HEK293 (cell line): Measurements from ENCODE around the gene IGSF9B.

Experiments
- CTCF ChIA-PET: fragments of 350-600 bp; formaldehyde crosslinking; extraction: SDS; loops from one replicate; lab custom pipeline; 2021; ENCODE audit warnings: antibody characterized with exemption; lab: Yijun Ruan, JAX
- POLR2A ChIA-PET: fragments of 300-600 bp; formaldehyde crosslinking; extraction: SDS; loops from one replicate; lab custom pipeline; 2020; ENCODE audit warnings: antibody characterized with exemption, inconsistent platforms; lab: Yijun Ruan, JAX
- H3K27ac ChIP-seq: fragments of 200-500 bp; sonication (Bioruptor generic); 2 replicates; pipeline ENCODE4 v1.5.1; 2014; ENCODE audit warnings: low read depth, low read length, control low read depth, inconsistent platforms; ENCODE audit errors: extremely low read depth
- H3K36me3 ChIP-seq, 2 experiments: fragments of 200-500 bp in 1 of 2; sonication (Bioruptor generic) in 1 of 2; 1 replicate in 1 of 2; 2 replicates in 1 of 2; pipeline ENCODE4 v1.5.1; 2014 to 2017; ENCODE audit warnings: inconsistent platforms in 2 of 2, low read length in 2 of 2; ENCODE audit not compliant: control insufficient read depth in 2 of 2, insufficient read depth in 1 of 2
- H3K4me1 ChIP-seq: fragments of 200-500 bp; sonication (Bioruptor generic); 2 replicates; pipeline ENCODE4 v1.5.1; 2014; ENCODE audit warnings: mild to moderate bottlenecking, low read length, inconsistent platforms; ENCODE audit not compliant: control insufficient read depth, insufficient read depth
- H3K4me3 ChIP-seq: 2 replicates; pipeline ENCODE4 v1.5.1; 2011; ENCODE audit warnings: low read depth, mild to moderate bottlenecking, control low read depth, low read length, moderate library complexity
- H3K9me3 ChIP-seq: fragments of 200-500 bp; sonication (Bioruptor generic); 2 replicates; pipeline ENCODE4 v1.5.1; 2014; ENCODE audit warnings: low read depth, low read length, inconsistent platforms; ENCODE audit not compliant: control insufficient read depth, insufficient read depth
- ATF2 ChIP-seq: fragments of 450-650 bp; formaldehyde crosslinking; IDR thresholded peaks from 2 replicates; pipeline ENCODE4 v1.5.1; 2016; ENCODE audit warnings: missing biosample characterization, missing genetic modification characterization, low read depth
- GLI4 ChIP-seq: fragments of 450-650 bp; formaldehyde crosslinking; IDR thresholded peaks from 2 replicates; pipeline ENCODE4 v1.5.1; 2016; ENCODE audit warnings: missing biosample characterization, missing genetic modification characterization
- GLIS2 ChIP-seq: fragments of 450-650 bp; formaldehyde crosslinking; IDR thresholded peaks from 2 replicates; pipeline ENCODE4 v1.5.1; 2016; ENCODE audit warnings: missing biosample characterization, missing genetic modification characterization
- HOXA7 ChIP-seq: sonication (generic); formaldehyde crosslinking; IDR thresholded peaks from 2 replicates; pipeline ENCODE4 v1.8.1; 2022; ENCODE audit warnings: missing genetic modification reagents, borderline replicate concordance
- SETDB1 ChIP-seq: IDR thresholded peaks from one replicate; pipeline ENCODE4 v1.6.1; 2017; ENCODE audit warnings: mild to moderate bottlenecking, low read length, moderate library complexity, mixed read lengths; ENCODE audit not compliant: insufficient read length
- TRIM28 ChIP-seq: IDR thresholded peaks from 2 replicates; pipeline ENCODE4 v1.6.1; 2011; ENCODE audit warnings: low read length, control low read depth, borderline replicate concordance
- ZBTB11 ChIP-seq: fragments of 450-650 bp; formaldehyde crosslinking; conservative IDR thresholded peaks from 2 replicates; pipeline ENCODE4 v1.5.1; 2016; ENCODE audit warnings: low read depth, missing biosample characterization, missing genetic modification characterization
- ZBTB20 ChIP-seq: fragments of 450-650 bp; formaldehyde crosslinking; IDR thresholded peaks from 2 replicates; pipeline ENCODE4 v1.5.1; 2016; ENCODE audit warnings: missing biosample characterization, missing genetic modification characterization
- ZBTB26 ChIP-seq: fragments of 450-650 bp; formaldehyde crosslinking; optimal IDR thresholded peaks from 2 replicates; pipeline ENCODE3; 2016; ENCODE audit warnings: missing biosample characterization, mild to moderate bottlenecking, missing genetic modification characterization
- ZEB2 ChIP-seq: fragments of 450-650 bp; formaldehyde crosslinking; IDR thresholded peaks from 2 replicates; pipeline ENCODE4 v1.5.1; 2016; ENCODE audit warnings: missing biosample characterization, missing genetic modification characterization
- ZFHX2 ChIP-seq: fragments of 450-650 bp; formaldehyde crosslinking; conservative IDR thresholded peaks from 2 replicates; pipeline ENCODE4 v1.5.1; 2016; ENCODE audit warnings: missing biosample characterization, missing genetic modification characterization
- ZFP3 ChIP-seq: fragments of 450-650 bp; formaldehyde crosslinking; IDR thresholded peaks from 2 replicates; pipeline ENCODE4 v1.5.1; 2016; ENCODE audit warnings: low read depth, missing biosample characterization, missing genetic modification characterization
- ZNF133 ChIP-seq: fragments of 450-650 bp; formaldehyde crosslinking; IDR thresholded peaks from 2 replicates; pipeline ENCODE4 v1.5.1; 2016; ENCODE audit warnings: missing biosample characterization, missing genetic modification characterization
- ZNF146 ChIP-seq: fragments of 450-650 bp; formaldehyde crosslinking; IDR thresholded peaks from 2 replicates; pipeline ENCODE4 v1.5.1; 2016; ENCODE audit warnings: missing biosample characterization, missing genetic modification characterization
- ZNF169 ChIP-seq: fragments of 450-650 bp; formaldehyde crosslinking; IDR thresholded peaks from 2 replicates; pipeline ENCODE4 v1.5.1; 2016; ENCODE audit warnings: missing biosample characterization, missing genetic modification characterization
- ZNF175 ChIP-seq: fragments of 450-650 bp; formaldehyde crosslinking; IDR thresholded peaks from 2 replicates; pipeline ENCODE4 v1.5.1; 2016; ENCODE audit warnings: missing biosample characterization, missing genetic modification characterization
- ZNF184 ChIP-seq: fragments of 450-650 bp; IDR thresholded peaks from 2 replicates; pipeline ENCODE4 v1.5.1; 2018; ENCODE audit warnings: missing biosample characterization, mild to moderate bottlenecking, missing genetic modification characterization
- ZNF221 ChIP-seq: fragments of 450-650 bp; formaldehyde crosslinking; IDR thresholded peaks from 2 replicates; pipeline ENCODE4 v1.5.1; 2017; ENCODE audit warnings: missing biosample characterization, missing genetic modification characterization, borderline replicate concordance
- ZNF26 ChIP-seq: fragments of 450-650 bp; formaldehyde crosslinking; IDR thresholded peaks from 2 replicates; pipeline ENCODE4 v1.5.1; 2016; ENCODE audit warnings: missing biosample characterization, missing genetic modification characterization
- ZNF362 ChIP-seq: fragments of 450-650 bp; formaldehyde crosslinking; IDR thresholded peaks from 2 replicates; pipeline ENCODE4 v1.5.1; 2016; ENCODE audit warnings: missing biosample characterization, missing genetic modification characterization
- ZNF501 ChIP-seq: fragments of 450-650 bp; formaldehyde crosslinking; IDR thresholded peaks from 2 replicates; pipeline ENCODE4 v1.5.1; 2016; ENCODE audit warnings: missing biosample characterization, missing genetic modification characterization
- ZNF530 ChIP-seq: fragments of 450-650 bp; formaldehyde crosslinking; IDR thresholded peaks from 2 replicates; pipeline ENCODE4 v1.5.1; 2016; ENCODE audit warnings: low read depth, missing biosample characterization, missing genetic modification characterization
- ZNF558 ChIP-seq: fragments of 450-650 bp; formaldehyde crosslinking; IDR thresholded peaks from 2 replicates; pipeline ENCODE4 v1.5.1; 2016; ENCODE audit warnings: missing biosample characterization, missing genetic modification characterization
- ZNF571 ChIP-seq: fragments of 450-650 bp; formaldehyde crosslinking; IDR thresholded peaks from 2 replicates; pipeline ENCODE4 v1.5.0; 2017; ENCODE audit warnings: missing biosample characterization, missing genetic modification characterization
- ZNF585B ChIP-seq: fragments of 450-650 bp; formaldehyde crosslinking; IDR thresholded peaks from 2 replicates; pipeline ENCODE4 v1.5.1; 2016; ENCODE audit warnings: missing biosample characterization, missing genetic modification characterization
- ZNF629 ChIP-seq: fragments of 450-650 bp; formaldehyde crosslinking; IDR thresholded peaks from 2 replicates; pipeline ENCODE4 v1.5.1; 2017; ENCODE audit warnings: missing biosample characterization, missing genetic modification characterization
- ZSCAN16 ChIP-seq: fragments of 450-650 bp; formaldehyde crosslinking; IDR thresholded peaks from 2 replicates; pipeline ENCODE4 v1.5.1; 2016; ENCODE audit warnings: missing biosample characterization, missing genetic modification characterization

The IGSF9B gene

GRCh38 chr11:133867456-133867855, 89.3 kb downstream of the IGSF9B start (continued):
- TF ChIP-seq GLIS2 (no peak), ZNF571 (tag by site-specific recombination) (no peak), ZNF146 (tag by site-specific recombination) (no peak), ZNF530 (tag by site-specific recombination) (no peak), ZNF221 (no peak), ZBTB20 (no peak), ZNF26 (tag by site-specific recombination) (no peak), ZNF585B (no peak), ZBTB26 (tag by site-specific recombination) (no peak), ZNF133 (tag by site-specific recombination) (no peak)

GRCh38 chr11:133865466-133865865, 91.3 kb downstream of the IGSF9B start:
- no peaks in the 10 kb centered on the region for H3K36me3 ChIP-seq
- H3K27ac ChIP-seq: no peak overlapping the region
- CTCF ChIA-PET: no interaction called here
- H3K4me3 ChIP-seq: no peak overlapping the region
- no peak for TF ChIP-seq ZBTB11 (tag by site-specific recombination)
- TF ChIP-seq SETDB1: no peak
- no peak for TF ChIP-seq ZNF629 (tag by site-specific recombination)
- TF ChIP-seq ZNF362: no peak
- no peak for TF ChIP-seq ZSCAN16 (tag by site-specific recombination)
- TF ChIP-seq ZFHX2 (tag by site-specific recombination): no peak
- TF ChIP-seq ZNF169 (tag by site-specific recombination): no peak
- no peak for TF ChIP-seq ZNF558
- TF ChIP-seq TRIM28: no peak
- no peak for TF ChIP-seq ZBTB26 (tag by site-specific recombination)
- TF ChIP-seq GLI4 (tag by site-specific recombination): no peak
- no peak for TF ChIP-seq HOXA7
- no peak for TF ChIP-seq ZNF501 (tag by site-specific recombination)
- no peak for TF ChIP-seq ZNF184 (tag by site-specific recombination)
- TF ChIP-seq ZFP3 (tag by site-specific recombination): no peak
- TF ChIP-seq ATF2 (tag by site-specific recombination): no peak
- no peak for TF ChIP-seq ZNF175 (tag by site-specific recombination)
- no peak for TF ChIP-seq ZEB2 (tag by site-specific recombination)
- H3K4me1 ChIP-seq: no peaks in the 10 kb centered on the region
- POLR2A ChIA-PET: no interaction called here
- H3K9me3 ChIP-seq: no peaks in the 10 kb centered on the region
